Caco-2 (cell line): ENCODE measurements around the gene RAMP3. TPM values are rescaled to one million over a fixed set of nuclear protein-coding genes. Genes with fewer than 3 reads are reported as not detected.

Experiments used
- BruUV-seq: library from RNA; stranded (reverse); fragments of 400-500 nt; replicated peaks from 2 replicates; lab custom pipeline; 2021; lab: Mats Ljungman, UMichigan
- CTCF ChIA-PET: fragments of 300-600 bp; sonication (Branson Sonifier 250); formaldehyde crosslinking; loops from one replicate; lab custom pipeline; 2022; ENCODE audit warnings: antibody characterized with exemption; lab: Charles Lee
- POLR2A ChIA-PET: fragments of 300-600 bp; sonication (Branson Sonifier 250); formaldehyde crosslinking; loops from one replicate; lab custom pipeline; 2022; ENCODE audit warnings: antibody characterized with exemption; lab: Charles Lee
- DNase-seq, 2 experiments: peaks; one replicate each; pipeline versions ENCODE4 v3.0.0 to v3.0.0-alpha.2; 2020 to 2022
- H3K27me3 ChIP-seq: replicated peaks from 2 replicates; pipeline ENCODE4 v1.6.0; 2011; ENCODE audit warnings: low read length; ENCODE audit not compliant: control insufficient read depth, insufficient read depth
- H3K36me3 ChIP-seq: 2 replicates; pipeline ENCODE4 v1.5.1; 2011; ENCODE audit warnings: low read length; ENCODE audit not compliant: control insufficient read depth, insufficient read depth
- H3K4me1 ChIP-seq: fragments of 250-450 bp; sonication (Bioruptor Pico); 2 replicates; pipeline ENCODE4 v1.5.1; 2020; ENCODE audit warnings: mild to moderate bottlenecking
- H3K4me3 ChIP-seq: 2 replicates; pipeline ENCODE4 v1.5.1; 2011; ENCODE audit warnings: low read depth, mild to moderate bottlenecking, control low read depth, low read length
- H3K9me3 ChIP-seq: fragments of 250-450 bp; sonication (Bioruptor Pico); 2 replicates; pipeline ENCODE4 v1.5.1; 2020; ENCODE audit warnings: mild to moderate bottlenecking, moderate library complexity
- H3K27ac Mint-ChIP-seq: one replicate; pipeline ENCODE4 v1.8.0; 2022; ENCODE audit warnings: mixed read lengths; ENCODE audit not compliant: unreplicated experiment
- H3K27me3 Mint-ChIP-seq: one replicate; pipeline ENCODE4 v1.8.0; 2022; ENCODE audit warnings: mixed read lengths; ENCODE audit not compliant: insufficient read depth, unreplicated experiment
- H3K36me3 Mint-ChIP-seq: one replicate; pipeline ENCODE4 v1.8.0; 2022; ENCODE audit warnings: mild to moderate bottlenecking, mixed read lengths; ENCODE audit not compliant: insufficient read depth, unreplicated experiment
- H3K4me1 Mint-ChIP-seq: one replicate; pipeline ENCODE4 v1.8.0; 2022; ENCODE audit warnings: low read depth, mixed read lengths; ENCODE audit not compliant: unreplicated experiment
- H3K4me3 Mint-ChIP-seq: one replicate; pipeline ENCODE4 v1.8.0; 2022; ENCODE audit warnings: mild to moderate bottlenecking, moderate library complexity, mixed read lengths; ENCODE audit not compliant: unreplicated experiment
- H3K9me3 Mint-ChIP-seq: one replicate; pipeline ENCODE4 v1.8.0; 2022; ENCODE audit warnings: mixed read lengths; ENCODE audit not compliant: unreplicated experiment
- intact Hi-C: fragments of 100-400 bp; cut with micrococcal nuclease; formaldehyde crosslinking; loops from one replicate; pipeline ENCODE4 v1.10.0; 2022; ENCODE audit not compliant: unreplicated experiment
- total RNA-seq: library from RNA; stranded (reverse); gene quantifications from 2 replicates; pipeline ENCODE4 v1.2.3, GENCODE V29; 2022
- TF ChIP-seq, protein P1 (sequence below), 2 experiments: fragments of 200-600 bp in 1 of 2; IDR thresholded peaks; 1 replicate in 1 of 2; 2 replicates in 1 of 2; pipeline versions ENCODE4 v1.5.1 to v1.8.0; 2011 to 2022; ENCODE audit warnings: antibody characterized with exemption in 1 of 2, control low read depth in 1 of 2, inconsistent platforms in 1 of 2, low read depth in 1 of 2, low read length in 1 of 2, mild to moderate bottlenecking in 1 of 2, moderate library complexity in 1 of 2; ENCODE audit not compliant: insufficient read depth in 1 of 2, severe bottlenecking in 1 of 2, unreplicated experiment in 1 of 2

Gene RAMP3
- total RNA-seq, 1 experiment from 2014 or later = not detected

DNA sequence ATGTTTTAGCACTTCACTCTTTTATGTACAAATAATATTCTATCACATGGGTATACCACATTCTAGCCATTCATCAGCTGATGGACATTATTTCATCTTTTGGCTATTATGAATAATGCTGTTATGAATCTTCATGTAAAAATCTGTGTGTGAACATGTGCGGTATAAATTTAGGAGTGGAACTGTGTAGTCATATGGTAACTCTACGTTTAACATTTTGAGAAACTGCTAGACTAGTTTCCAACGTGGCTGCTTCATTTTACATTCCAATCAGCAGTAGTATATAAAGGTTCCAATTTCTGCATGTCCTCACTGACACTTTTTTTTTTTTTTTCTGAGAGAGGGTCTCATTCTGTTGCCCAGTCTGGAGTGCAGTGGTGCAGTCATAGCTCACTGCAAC, 8.3 kb downstream of the RAMP3 start:
- H3K4me3 Mint-ChIP-seq = no peak overlapping the region

DNA sequence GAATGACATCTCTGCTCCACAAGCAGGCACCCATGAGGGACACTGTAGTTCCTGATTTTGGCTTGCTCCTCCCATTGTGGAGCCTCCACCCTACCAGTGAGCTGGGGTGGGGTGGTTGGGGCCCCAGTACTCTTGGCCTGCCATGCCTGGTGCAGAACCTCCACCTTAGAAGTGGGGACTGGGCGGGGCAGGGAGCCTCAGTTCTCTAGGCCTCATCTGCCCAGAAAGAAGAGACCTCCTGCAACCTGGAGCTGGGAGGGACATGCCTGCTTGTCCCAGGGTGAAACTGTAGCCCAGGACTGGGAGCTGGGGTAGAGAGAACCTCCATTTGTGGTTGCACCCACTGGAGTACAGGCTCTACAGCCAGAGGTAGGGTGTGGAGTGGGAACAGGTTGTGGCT, 14.4 kb downstream of the RAMP3 start:
- POLR2A ChIA-PET = no interaction called here
- H3K36me3 Mint-ChIP-seq = no peaks in the 10 kb centered on the region
- H3K4me3 Mint-ChIP-seq = no peak overlapping the region
- H3K27me3 Mint-ChIP-seq = peaks cover 17% of the 10 kb centered on the region
- no peaks in the 10 kb centered on the region for H3K4me1 ChIP-seq
- H3K9me3 Mint-ChIP-seq = no peaks in the 10 kb centered on the region
- no peaks in the 10 kb centered on the region for H3K36me3 ChIP-seq
- TF ChIP-seq, protein P1, sequence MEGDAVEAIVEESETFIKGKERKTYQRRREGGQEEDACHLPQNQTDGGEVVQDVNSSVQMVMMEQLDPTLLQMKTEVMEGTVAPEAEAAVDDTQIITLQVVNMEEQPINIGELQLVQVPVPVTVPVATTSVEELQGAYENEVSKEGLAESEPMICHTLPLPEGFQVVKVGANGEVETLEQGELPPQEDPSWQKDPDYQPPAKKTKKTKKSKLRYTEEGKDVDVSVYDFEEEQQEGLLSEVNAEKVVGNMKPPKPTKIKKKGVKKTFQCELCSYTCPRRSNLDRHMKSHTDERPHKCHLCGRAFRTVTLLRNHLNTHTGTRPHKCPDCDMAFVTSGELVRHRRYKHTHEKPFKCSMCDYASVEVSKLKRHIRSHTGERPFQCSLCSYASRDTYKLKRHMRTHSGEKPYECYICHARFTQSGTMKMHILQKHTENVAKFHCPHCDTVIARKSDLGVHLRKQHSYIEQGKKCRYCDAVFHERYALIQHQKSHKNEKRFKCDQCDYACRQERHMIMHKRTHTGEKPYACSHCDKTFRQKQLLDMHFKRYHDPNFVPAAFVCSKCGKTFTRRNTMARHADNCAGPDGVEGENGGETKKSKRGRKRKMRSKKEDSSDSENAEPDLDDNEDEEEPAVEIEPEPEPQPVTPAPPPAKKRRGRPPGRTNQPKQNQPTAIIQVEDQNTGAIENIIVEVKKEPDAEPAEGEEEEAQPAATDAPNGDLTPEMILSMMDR (IDR thresholded peaks at IDR 0.05; ENCODE audit: insufficient read depth in 1 of 2, low read depth in 1 of 2, low read length in 1 of 2, severe bottlenecking in 1 of 2, unreplicated experiment in 1 of 2) = no peak
- peak in 1 of 2 experiments; percentile 22 for DNase-seq
- no peaks in the 10 kb centered on the region for H3K4me1 Mint-ChIP-seq
- H3K27me3 ChIP-seq = no peaks in the 10 kb centered on the region
- no peaks in the 10 kb centered on the region; the same call in 1 of the 2 replicates for H3K9me3 ChIP-seq
- BruUV-seq = no TSS peak
- H3K4me3 ChIP-seq = no peak overlapping the region
- intact Hi-C loops = no loop called here
- H3K27ac Mint-ChIP-seq = no peak overlapping the region
- CTCF ChIA-PET = no interaction called here

More for the DNA sequence above, 8.3 kb downstream of the RAMP3 start:
- TF ChIP-seq, protein P1 (IDR thresholded peaks at IDR 0.05; ENCODE audit: insufficient read depth in 1 of 2, low read depth in 1 of 2, low read length in 1 of 2, severe bottlenecking in 1 of 2, unreplicated experiment in 1 of 2) = no peak
- H3K36me3 Mint-ChIP-seq = no peaks in the 10 kb centered on the region
- no peaks in the 10 kb centered on the region for H3K4me1 ChIP-seq
- DNase-seq = no peak
- ChIA-PET POLR2A (interaction anchor here (0.7 kb wide), 1 partner anchor 78 kb away, joined by 6 read pairs; no protein-coding TSS in a partner anchor), CTCF (no interaction called here)
- no peak overlapping the region for H3K4me3 ChIP-seq
- H3K27ac Mint-ChIP-seq = no peak overlapping the region
- BruUV-seq = no TSS peak
- intact Hi-C loops = no loop called here
- H3K9me3 Mint-ChIP-seq = peaks cover 9% of the 10 kb centered on the region
- H3K27me3 Mint-ChIP-seq = peaks cover 16% of the 10 kb centered on the region
- H3K27me3 ChIP-seq = no peaks in the 10 kb centered on the region; the same call in 1 of the 2 replicates
- no peaks in the 10 kb centered on the region for H3K4me1 Mint-ChIP-seq
- H3K36me3 ChIP-seq = no peaks in the 10 kb centered on the region
- no peaks in the 10 kb centered on the region; the same call in 1 of the 2 replicates for H3K9me3 ChIP-seq

DNA sequence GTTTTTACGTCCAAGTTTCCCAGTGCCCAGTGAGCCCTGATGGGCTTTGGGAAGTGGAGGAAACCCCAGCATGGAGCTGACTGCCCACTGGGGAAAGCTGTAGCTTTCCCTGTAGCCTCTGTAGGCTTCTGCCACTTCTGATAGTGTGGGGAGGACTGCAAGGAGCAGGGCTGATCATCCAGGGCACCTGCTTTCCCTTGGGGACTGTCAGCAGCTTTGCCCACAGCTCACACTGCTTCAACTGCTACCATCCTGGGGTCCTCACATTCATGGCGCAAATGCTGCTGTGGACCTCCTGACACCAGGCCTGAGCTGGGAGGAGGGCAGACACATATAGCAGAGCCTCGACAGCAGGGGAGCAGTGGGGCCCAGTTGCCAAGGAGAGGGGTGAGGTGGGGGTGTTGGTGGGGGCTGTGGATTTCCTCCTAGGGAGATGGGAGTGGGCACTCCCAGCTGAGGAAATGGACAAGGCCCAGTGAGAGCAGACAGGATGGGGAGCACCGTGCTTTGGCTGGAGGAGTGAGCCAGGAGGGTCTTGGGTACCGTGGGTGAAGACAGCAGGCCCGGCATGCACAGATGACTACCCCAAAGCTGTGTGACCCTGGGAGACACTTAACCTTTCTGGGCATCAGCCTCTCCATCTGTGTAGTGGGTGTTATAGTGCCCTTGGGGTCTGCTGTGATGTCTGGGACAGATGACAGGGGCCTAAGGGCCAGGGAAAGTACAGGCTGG, 16.2 kb downstream of the RAMP3 start:
- H3K36me3 ChIP-seq = no peaks in the 10 kb centered on the region
- H3K27me3 ChIP-seq = no peaks in the 10 kb centered on the region
- H3K4me3 ChIP-seq = no peak overlapping the region
- ChIA-PET CTCF (no interaction called here), POLR2A (no interaction called here)
- peak in 1 of 2 experiments; percentile 25 for DNase-seq
- no peaks in the 10 kb centered on the region for H3K4me1 ChIP-seq
- H3K27ac Mint-ChIP-seq = no peak overlapping the region
- no peaks in the 10 kb centered on the region for H3K4me1 Mint-ChIP-seq
- H3K9me3 ChIP-seq = no peaks in the 10 kb centered on the region; the same call in 1 of the 2 replicates
- no peaks in the 10 kb centered on the region for H3K36me3 Mint-ChIP-seq
- H3K27me3 Mint-ChIP-seq = peaks cover 23% of the 10 kb centered on the region
- TF ChIP-seq, protein P1 (IDR thresholded peaks at IDR 0.05; ENCODE audit: insufficient read depth in 1 of 2, low read depth in 1 of 2, low read length in 1 of 2, severe bottlenecking in 1 of 2, unreplicated experiment in 1 of 2) = no peak
- H3K9me3 Mint-ChIP-seq = no peaks in the 10 kb centered on the region
- intact Hi-C loops = no loop called here
- BruUV-seq = no TSS peak
- no peak overlapping the region for H3K4me3 Mint-ChIP-seq
